Activated naive CD8-positive, alpha-beta T cell treated with anti-CD3 and anti-CD28 coated beads, Interleukin-2, amount 50 U/mL, for 24 hours (primary cell): ENCODE data around the gene CHTOP.
A peak's percentile ranks its signal among the peaks of the same experiment; 100 is the strongest.

Experiments used
- ATAC-seq: fragments of 150-1000 bp; cut with Tn5 transposase; one replicate; pipeline ENCODE4 v1.10.0; 2021
- DNase-seq: peaks from one replicate; pipeline ENCODE4 v3.0.0; 2021
- H3K27ac Mint-ChIP-seq: one replicate; pipeline ENCODE4 v1.8.0; 2021; ENCODE audit warnings: mild to moderate bottlenecking, mixed read lengths
- H3K27me3 Mint-ChIP-seq: one replicate; pipeline ENCODE4 v1.8.0; 2021; ENCODE audit warnings: mixed read lengths
- H3K36me3 Mint-ChIP-seq: one replicate; pipeline ENCODE4 v1.8.0; 2021; ENCODE audit warnings: low read depth, mixed read lengths
- H3K4me1 Mint-ChIP-seq: one replicate; pipeline ENCODE4 v1.8.0; 2021; ENCODE audit warnings: mixed read lengths
- H3K4me3 Mint-ChIP-seq: one replicate; pipeline ENCODE4 v1.8.0; 2021; ENCODE audit warnings: mild to moderate bottlenecking, moderate library complexity, mixed read lengths
- H3K9me3 Mint-ChIP-seq: one replicate; pipeline ENCODE4 v1.8.0; 2021; ENCODE audit warnings: mixed read lengths

The CHTOP gene

GRCh38 chr1:153619171-153619570 is 14.7 kb upstream of the CHTOP start:
- no peaks in the 10 kb centered on the region for H3K36me3 Mint-ChIP-seq
- H3K4me3 Mint-ChIP-seq, result no peak overlapping the region
- H3K9me3 Mint-ChIP-seq, result no peaks in the 10 kb centered on the region
- H3K27me3 Mint-ChIP-seq, result no peaks in the 10 kb centered on the region
- DNase-seq (no peak), ATAC-seq (no peak)
- H3K4me1 Mint-ChIP-seq, result peaks cover 3% of the 10 kb centered on the region
- no peak overlapping the region for H3K27ac Mint-ChIP-seq

- Mint-ChIP-seq H3K4me1 (peaks cover 4% of the 10 kb centered on the region), H3K4me3 (no peak overlapping the region)
- no peak for ATAC-seq
Observed at GRCh38 chr1:153623101-153623500, 10.8 kb upstream of the CHTOP start.

GRCh38 chr1:153624965-153625611 is 8.8 kb upstream of the CHTOP start:
- peaks cover 6% of the 10 kb centered on the region for H3K4me1 Mint-ChIP-seq
- no peak for DNase-seq
- H3K9me3 Mint-ChIP-seq, result no peaks in the 10 kb centered on the region
- H3K4me3 Mint-ChIP-seq, result no peak overlapping the region
- H3K36me3 Mint-ChIP-seq, result no peaks in the 10 kb centered on the region
- H3K27me3 Mint-ChIP-seq, result peaks cover 12% of the 10 kb centered on the region
- ATAC-seq, result no peak
- H3K27ac Mint-ChIP-seq, result no peak overlapping the region

More at GRCh38 chr1:153623101-153623500, 10.8 kb upstream of the CHTOP start:
- Mint-ChIP-seq H3K36me3 (no peaks in the 10 kb centered on the region), H3K9me3 (no peaks in the 10 kb centered on the region), H3K27ac (no peak overlapping the region), H3K27me3 (peaks cover 12% of the 10 kb centered on the region)
- no peak for DNase-seq

- H3K4me3 Mint-ChIP-seq, result no peak overlapping the region
- no peaks in the 10 kb centered on the region for H3K36me3 Mint-ChIP-seq
Observed at GRCh38 chr1:153626477-153626903, 7.4 kb upstream of the CHTOP start.

GRCh38 chr1:153626904-153627714 is 6.8 kb upstream of the CHTOP start, which contains the start of gene S100A13:
S100A13 (minus strand) TSS chr1:153627505; CDS start chr1:153626472, 1,033 bp downstream.
- no peak for DNase-seq
- peak within 1 kb of the TSS; percentile 33 for H3K4me3 Mint-ChIP-seq
- peaks cover 20% of the 10 kb centered on the region for H3K4me1 Mint-ChIP-seq
- H3K9me3 Mint-ChIP-seq, result no peaks in the 10 kb centered on the region
- peaks cover 2% of the 10 kb centered on the region for H3K36me3 Mint-ChIP-seq
- H3K27me3 Mint-ChIP-seq, result peaks cover 12% of the 10 kb centered on the region
- no peak for ATAC-seq
- no peak within 1 kb of the TSS for H3K27ac Mint-ChIP-seq

More at GRCh38 chr1:153626477-153626903, 7.4 kb upstream of the CHTOP start:
- H3K27ac Mint-ChIP-seq, result no peak overlapping the region
- ATAC-seq (no peak), DNase-seq (no peak)
- peaks cover 12% of the 10 kb centered on the region for H3K27me3 Mint-ChIP-seq
- peaks cover 15% of the 10 kb centered on the region for H3K4me1 Mint-ChIP-seq
- no peaks in the 10 kb centered on the region for H3K9me3 Mint-ChIP-seq

GRCh38 chr1:153627715-153628626 is 5.9 kb upstream of the CHTOP start, which contains the start of gene S100A1:
S100A1 (plus strand) TSS chr1:153628434; CDS start chr1:153630522, 2,088 bp downstream.
- Mint-ChIP-seq H3K27ac (no peak within 1 kb of the TSS), H3K36me3 (peaks cover 2% of the 10 kb centered on the region), H3K4me1 (peaks cover 26% of the 10 kb centered on the region), H3K9me3 (no peaks in the 10 kb centered on the region), H3K4me3 (peak within 1 kb of the TSS; percentile 33), H3K27me3 (peaks cover 12% of the 10 kb centered on the region)
- ATAC-seq, result no peak
- DNase-seq, result no peak

GRCh38 chr1:153628638-153629342 is 5.1 kb upstream of the CHTOP start:
- no peak for DNase-seq
- H3K4me3 Mint-ChIP-seq, result no peak overlapping the region
- H3K27me3 Mint-ChIP-seq, result peaks cover 12% of the 10 kb centered on the region
- H3K9me3 Mint-ChIP-seq, result peaks cover 4% of the 10 kb centered on the region
- H3K27ac Mint-ChIP-seq, result no peak overlapping the region
- H3K36me3 Mint-ChIP-seq, result peaks cover 2% of the 10 kb centered on the region
- H3K4me1 Mint-ChIP-seq, result peaks cover 33% of the 10 kb centered on the region
- no peak for ATAC-seq

- DNase-seq (no peak), ATAC-seq (no peak)
- H3K36me3 Mint-ChIP-seq, result peaks cover 4% of the 10 kb centered on the region
- peaks cover 34% of the 10 kb centered on the region for H3K4me1 Mint-ChIP-seq
- peaks cover 12% of the 10 kb centered on the region for H3K27me3 Mint-ChIP-seq
- H3K27ac Mint-ChIP-seq, result no peak overlapping the region
- H3K4me3 Mint-ChIP-seq, result no peak overlapping the region
- peaks cover 4% of the 10 kb centered on the region for H3K9me3 Mint-ChIP-seq
Observed at GRCh38 chr1:153629343-153629665, 4.6 kb upstream of the CHTOP start.

GRCh38 chr1:153629971-153630370 is 3.9 kb upstream of the CHTOP start:
- H3K4me3 Mint-ChIP-seq, result no peak overlapping the region
- ATAC-seq, result no peak
- peaks cover 4% of the 10 kb centered on the region for H3K9me3 Mint-ChIP-seq
- peaks cover 8% of the 10 kb centered on the region for H3K36me3 Mint-ChIP-seq
- H3K4me1 Mint-ChIP-seq, result peaks cover 35% of the 10 kb centered on the region
- peaks cover 12% of the 10 kb centered on the region for H3K27me3 Mint-ChIP-seq
- H3K27ac Mint-ChIP-seq, result no peak overlapping the region
- no peak for DNase-seq

- no peak for ATAC-seq
- Mint-ChIP-seq H3K27ac (no peak overlapping the region), H3K4me3 (no peak overlapping the region), H3K36me3 (peaks cover 9% of the 10 kb centered on the region), H3K9me3 (peaks cover 4% of the 10 kb centered on the region), H3K27me3 (peaks cover 12% of the 10 kb centered on the region), H3K4me1 (peaks cover 36% of the 10 kb centered on the region)
- no peak for DNase-seq
Observed at GRCh38 chr1:153630384-153630783, 3.5 kb upstream of the CHTOP start.

- H3K9me3 Mint-ChIP-seq, result peaks cover 4% of the 10 kb centered on the region
- H3K27me3 Mint-ChIP-seq, result peaks cover 8% of the 10 kb centered on the region
- H3K4me3 Mint-ChIP-seq, result no peak overlapping the region
- peaks cover 41% of the 10 kb centered on the region for H3K4me1 Mint-ChIP-seq
- H3K36me3 Mint-ChIP-seq, result peaks cover 16% of the 10 kb centered on the region
- ATAC-seq (peak; percentile 44), DNase-seq (no peak)
- H3K27ac Mint-ChIP-seq, result peak overlapping the region; percentile 83
Observed at GRCh38 chr1:153631047-153632022, 2.5 kb upstream of the CHTOP start.

GRCh38 chr1:153633161-153633753 is 609 bp upstream of the CHTOP start:
- Mint-ChIP-seq H3K36me3 (peaks cover 30% of the 10 kb centered on the region), H3K4me3 (peak overlapping the region; percentile 100), H3K9me3 (peaks cover 4% of the 10 kb centered on the region), H3K27ac (peak overlapping the region; percentile 100), H3K4me1 (peaks cover 51% of the 10 kb centered on the region), H3K27me3 (no peaks in the 10 kb centered on the region)
- DNase-seq (no peak), ATAC-seq (no peak)

- no peak for ATAC-seq
- no peak for DNase-seq
- Mint-ChIP-seq H3K9me3 (peaks cover 4% of the 10 kb centered on the region), H3K27ac (peak overlapping the region; percentile 90), H3K36me3 (peaks cover 43% of the 10 kb centered on the region), H3K27me3 (no peaks in the 10 kb centered on the region), H3K4me3 (peak overlapping the region; percentile 100), H3K4me1 (peaks cover 46% of the 10 kb centered on the region)
Observed at GRCh38 chr1:153635872-153636271, 2.0 kb downstream of the CHTOP start.
